AML-193 (cell line): ENCODE measurements around the gene VSTM2L.

Experiments used
- DNase-seq, 2 experiments: peaks; one replicate each; lab custom pipeline; 2025; lab: John Stamatoyannopoulos, UW

The VSTM2L gene

DNA sequence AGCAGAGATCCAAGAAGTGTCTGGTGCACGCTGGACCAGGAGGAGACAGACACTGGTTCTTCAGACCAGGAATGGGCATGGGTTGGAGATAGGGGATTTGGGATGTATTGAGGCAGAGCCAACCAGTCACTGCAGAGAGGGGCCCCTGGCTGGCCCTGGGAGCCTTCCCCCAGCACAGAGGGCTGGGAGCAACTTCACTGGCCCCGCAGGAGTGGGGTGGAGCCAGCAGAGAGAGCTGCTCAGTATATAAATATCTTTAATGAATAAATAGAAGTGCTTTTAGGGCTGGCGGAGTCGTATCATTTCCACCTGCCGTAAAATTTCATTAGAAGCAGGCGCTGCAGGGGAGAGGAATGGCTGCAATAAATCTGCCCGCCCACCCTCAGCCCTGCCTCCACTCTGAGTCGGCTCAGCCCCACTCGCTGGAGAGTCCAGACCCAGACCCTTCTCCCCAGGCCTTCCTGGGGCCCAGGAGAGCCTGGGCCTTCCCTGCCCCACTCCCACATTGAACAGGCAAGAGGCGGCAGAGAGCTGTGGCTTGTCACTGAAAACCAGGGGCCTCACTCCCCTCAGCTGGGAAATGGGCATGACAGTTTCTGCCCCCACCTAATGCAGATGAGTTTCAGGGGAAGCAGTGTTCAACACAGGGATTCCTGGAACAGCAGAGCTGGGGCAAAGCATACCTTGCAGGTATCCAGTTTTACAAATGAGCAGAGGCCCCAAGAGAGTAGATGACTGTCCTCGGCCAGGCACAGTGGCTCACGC is 23.9 kb upstream of the VSTM2L start:
- no peak for DNase-seq

DNA sequence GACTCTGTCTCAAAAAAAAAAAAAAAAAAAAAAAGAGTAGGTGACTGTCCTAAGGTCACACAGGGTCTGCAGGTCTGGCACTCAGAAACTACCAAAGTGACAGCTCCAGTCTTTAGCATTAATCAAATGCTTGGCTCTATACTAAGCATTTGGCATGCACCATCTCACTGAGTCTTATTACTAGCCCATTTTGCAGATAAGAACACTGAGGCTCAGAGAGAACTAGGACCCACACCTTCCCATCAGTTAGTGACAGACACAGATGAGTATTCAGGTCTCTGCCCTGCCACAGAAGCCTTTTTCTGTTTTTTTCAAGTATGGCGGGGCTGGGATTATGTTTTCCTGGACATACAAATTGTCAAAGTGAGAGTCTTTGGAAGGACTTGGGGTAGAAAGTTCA is 23.1 kb upstream of the VSTM2L start:
- no peak for DNase-seq

DNA sequence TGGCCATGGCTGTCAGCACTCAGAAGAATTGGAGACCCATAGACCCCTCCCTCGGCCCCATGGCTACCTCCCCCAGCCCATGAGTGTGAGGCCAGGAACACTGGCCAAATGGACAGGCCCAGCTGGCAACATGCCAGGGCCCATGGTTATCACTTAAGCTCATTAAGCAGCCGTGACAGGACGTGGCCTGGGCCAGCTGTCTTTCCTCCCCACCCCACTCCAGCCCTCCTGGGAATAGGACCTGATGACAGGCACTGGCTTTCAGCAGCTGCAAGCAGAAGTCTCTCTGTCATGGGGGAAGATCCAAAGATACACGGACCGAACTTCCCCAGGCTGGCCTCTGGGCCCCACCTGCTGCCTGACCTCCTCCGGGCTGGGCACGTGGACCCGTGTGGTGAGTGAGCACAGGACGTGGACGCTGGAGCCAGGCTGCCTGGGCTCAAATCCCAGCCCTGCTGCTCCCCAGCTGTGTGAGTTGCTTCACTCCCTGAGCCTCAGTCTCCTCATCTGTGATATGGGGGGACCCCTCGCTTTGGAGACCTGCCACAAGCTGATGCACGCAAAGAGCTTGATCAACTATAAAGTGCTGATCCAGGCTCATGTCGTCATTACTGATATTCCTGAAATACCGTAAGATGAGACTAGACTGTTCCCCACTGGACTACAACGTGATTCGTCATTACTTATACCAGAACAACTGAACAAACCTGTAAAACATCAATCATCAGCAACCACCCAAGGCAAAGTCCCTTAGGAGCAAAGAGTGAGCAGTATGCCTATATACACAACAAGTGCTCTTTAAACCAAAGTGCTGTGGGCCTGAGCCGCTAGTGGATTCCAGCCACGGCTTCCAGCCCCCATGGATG is 22.0 kb upstream of the VSTM2L start:
- no peak for DNase-seq

DNA sequence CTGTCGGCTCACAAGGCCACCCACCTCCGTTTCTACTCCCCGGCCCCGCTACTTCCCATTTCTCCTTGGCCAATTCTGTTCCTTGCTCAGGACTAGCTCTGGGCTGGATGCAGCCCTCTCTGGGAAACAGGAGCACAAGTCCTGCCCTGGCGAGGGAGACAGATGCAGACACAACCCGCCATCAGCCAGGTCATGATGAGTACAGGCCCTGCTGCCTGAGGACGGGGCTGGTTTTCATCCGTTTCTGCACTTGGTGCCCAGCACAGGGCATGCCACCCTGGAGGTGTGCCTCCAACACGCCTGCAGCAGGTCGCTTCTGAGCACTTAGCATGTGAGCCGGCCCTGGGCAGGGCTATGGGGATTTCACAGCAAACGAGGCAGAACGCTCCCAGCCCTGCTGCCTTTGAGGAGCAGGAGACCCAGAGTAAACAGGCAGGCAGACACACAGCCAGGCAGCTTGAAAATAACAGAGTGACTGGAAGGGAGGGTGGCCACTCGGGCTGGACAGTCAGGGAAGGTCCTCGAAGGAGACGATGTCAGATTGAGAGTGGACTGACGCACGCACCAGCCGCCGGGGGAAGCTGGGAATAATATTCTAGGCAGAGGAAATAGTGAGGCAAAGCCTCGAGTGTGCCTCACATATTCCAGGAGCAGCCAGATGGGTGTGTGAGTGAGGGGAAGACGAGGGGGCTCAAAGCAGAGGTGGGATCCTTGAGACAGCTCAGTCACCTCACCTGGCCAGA is 21.2 kb upstream of the VSTM2L start:
- no peak for DNase-seq

DNA sequence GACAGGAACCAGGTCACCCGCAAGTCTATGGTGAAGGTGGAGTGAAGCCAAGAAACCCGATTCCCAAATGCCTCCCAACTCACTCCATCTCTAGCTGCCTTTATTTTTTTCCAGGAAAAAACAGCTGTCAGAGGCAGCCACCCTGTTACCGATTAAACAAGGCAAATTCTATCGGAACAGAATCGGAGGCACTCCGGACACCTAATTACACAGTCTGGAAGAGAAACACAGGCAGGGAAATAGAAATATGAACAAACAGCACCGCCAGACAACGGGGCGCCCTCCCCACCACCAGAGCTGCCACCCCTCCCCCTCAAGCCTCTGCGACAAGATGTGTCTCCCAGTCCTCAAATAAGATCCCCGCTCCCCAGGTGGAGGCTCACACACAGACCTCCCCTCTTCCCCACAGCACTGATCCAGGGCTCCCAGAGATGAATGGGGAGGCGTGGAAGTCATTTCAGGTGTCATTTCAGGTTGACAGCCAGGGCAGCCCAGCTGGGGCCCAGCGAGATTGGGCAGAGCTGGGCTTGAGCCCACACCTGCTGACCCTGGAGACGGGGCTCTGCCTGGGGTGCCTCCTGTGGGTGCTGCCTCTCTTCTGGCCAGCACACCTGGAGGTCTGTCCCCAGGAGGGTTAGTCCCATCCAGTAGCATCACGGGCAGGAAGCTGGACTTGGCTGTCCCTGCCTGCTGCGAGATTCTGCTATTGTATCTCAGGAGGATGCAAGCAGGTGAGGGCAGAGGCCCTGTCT is 19.8 kb upstream of the VSTM2L start:
- no peak for DNase-seq

DNA sequence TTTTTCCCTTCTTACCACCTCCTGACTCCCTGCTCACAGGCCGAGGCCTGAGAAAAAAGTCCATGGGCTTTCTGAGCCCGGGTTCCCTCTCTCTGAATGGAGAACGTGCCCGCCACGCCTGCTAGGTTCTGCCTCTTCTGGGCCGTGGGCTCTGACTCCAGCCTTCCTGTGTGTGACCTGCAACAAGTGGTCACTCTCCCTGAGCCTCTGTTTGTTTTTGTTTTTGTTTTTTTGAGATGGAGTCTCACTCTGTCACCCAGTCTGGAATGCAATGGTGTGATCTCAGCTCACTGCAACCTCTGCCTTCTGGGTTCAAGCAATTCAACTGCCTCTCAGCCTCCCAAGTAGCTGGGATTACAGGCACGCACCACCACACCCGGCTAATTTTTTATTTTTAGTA is 17.9 kb upstream of the VSTM2L start:
- DNase-seq: no peak

DNA sequence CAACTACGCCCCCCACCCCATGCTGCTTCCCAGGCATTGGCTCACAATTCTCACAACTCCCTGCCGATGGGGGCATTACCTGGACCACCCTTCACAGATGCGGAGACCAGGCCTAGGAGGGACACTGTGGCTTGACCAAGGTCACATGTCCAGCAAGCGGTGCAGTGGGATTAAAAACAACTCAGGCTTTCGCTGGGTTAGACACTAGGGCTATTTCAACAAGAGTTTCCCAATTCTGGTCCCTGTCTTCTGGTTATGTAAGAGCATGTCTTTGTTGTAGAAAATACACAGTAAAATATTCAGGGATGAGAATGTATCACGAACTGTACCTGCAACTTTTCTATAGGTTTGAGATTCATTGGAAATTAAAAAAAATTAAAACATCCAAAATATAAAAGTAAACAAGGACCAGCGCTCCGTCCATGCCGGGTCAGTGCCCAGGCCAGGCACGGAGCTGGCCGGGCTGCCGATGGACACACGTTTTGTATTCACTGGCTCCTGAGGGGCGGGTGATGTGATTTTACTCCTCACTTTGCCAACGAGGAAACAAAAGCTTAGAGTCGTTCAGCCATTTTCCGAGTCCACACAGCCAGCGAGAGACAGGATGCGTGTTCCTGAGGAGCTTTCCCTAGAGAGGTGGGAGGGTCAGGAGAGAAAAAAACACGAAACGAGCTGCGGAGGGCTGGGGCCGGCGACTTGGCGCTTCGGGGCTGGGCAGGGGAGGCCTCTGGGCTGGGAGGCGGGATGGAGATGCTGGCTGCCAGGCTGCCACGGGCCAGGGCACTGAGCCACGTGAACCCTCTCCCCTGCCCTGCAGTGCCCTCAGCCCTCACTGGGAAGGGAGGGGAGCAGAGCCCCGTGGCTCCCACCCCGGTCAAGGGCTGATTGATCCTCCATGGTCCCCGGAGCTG is 17.1 kb upstream of the VSTM2L start:
- DNase-seq: no peak

DNA sequence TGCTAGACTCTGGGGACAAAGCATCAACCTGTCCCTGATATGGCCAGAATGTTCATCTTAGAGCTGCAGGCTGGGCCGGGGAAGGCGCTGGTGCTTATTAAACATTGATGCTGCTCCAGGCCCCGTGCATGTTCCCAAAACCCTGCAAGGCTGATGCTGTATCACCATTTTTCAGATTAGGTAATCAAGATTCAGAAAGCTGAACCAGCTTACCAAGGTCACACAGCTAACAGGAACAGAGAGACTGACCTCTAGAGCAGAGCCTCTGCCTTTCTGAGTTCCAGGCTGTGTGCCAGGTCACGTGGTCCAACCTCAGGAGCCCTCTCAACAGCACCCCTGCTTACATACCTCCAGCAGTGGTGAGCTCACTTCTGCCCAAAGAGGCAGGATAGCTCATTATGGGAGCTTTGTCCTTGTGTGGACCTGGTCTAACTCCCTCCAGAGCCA is 16.1 kb upstream of the VSTM2L start:
- DNase-seq: no peak

DNA sequence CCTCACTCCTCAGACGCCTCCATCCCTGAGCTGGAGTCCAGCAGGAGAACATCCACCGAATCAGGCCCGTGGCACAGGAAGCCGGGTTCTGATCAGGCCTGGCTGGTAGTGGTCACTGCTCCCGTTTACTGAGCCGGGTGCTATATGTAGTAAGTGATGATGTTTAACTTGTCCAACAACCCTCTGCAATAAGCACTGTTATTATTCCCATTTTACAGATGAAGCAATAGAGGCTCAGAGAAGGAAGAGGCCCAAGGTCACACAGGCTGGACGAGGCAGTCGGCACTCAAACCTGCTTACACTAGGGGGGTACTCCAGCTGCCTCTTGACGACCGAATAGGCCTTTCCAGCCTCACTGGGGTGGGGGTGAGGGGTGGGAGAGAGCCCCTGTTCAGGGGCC is 14.3 kb upstream of the VSTM2L start:
- DNase-seq: no peak

DNA sequence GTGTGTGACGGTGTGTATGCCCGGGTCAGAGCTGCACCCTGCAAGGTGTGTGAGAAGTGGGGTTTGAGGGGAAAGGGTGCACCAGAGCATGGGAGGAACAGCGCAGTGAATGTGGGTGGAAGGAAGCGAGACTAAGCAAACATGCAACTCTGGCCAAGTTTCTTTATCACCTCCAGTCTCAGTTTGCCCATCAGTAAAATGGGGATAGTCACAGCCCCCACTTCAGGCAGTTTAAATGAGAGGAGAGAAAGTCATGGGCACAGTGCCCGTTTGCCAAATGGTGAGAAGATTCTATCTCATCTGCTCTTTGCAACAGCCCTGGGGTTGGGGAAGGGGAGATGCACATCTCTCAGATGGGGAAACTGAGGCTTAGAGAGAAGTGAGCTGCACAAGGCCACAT is 12.8 kb upstream of the VSTM2L start:
- DNase-seq: no peak

DNA sequence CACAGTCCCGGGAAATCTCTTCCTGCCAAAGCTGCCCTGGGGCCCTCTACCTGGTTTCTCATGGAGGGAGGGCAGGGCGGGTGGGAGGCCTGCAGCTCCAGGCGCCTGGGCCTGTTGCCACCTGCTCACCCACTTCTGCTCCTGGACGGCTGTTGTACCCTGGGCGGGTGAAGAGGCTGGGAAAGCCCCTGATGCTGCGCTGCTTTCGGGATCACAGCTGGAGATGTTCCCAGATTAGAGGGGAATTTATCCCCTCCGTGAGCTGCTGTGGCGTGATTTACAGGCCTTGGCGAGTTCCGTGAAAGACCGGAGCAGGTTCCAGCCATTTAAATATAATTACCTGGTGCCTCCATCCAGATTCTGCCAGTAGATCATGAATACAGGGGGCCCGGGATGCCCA is 12.3 kb upstream of the VSTM2L start:
- DNase-seq: no peak

DNA sequence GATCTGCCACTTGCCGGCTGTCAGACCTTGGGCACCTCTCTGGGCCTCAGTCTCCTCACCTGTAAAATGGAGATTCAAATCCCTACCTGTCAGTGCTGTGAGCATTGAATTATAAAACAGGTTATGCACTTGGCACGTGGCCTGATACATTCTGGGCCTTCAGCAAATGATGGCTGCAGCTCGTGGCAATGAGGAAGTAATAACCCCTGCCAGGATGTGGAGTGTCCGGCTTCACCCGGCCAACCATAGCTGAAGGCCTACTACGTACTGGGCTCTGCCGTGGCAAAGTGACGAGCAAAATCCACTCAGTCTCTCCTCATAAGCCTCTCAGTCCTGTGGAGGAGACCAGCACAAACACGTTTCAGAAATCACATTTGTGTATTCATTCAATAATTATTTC is 10.9 kb upstream of the VSTM2L start:
- no peak for DNase-seq

DNA sequence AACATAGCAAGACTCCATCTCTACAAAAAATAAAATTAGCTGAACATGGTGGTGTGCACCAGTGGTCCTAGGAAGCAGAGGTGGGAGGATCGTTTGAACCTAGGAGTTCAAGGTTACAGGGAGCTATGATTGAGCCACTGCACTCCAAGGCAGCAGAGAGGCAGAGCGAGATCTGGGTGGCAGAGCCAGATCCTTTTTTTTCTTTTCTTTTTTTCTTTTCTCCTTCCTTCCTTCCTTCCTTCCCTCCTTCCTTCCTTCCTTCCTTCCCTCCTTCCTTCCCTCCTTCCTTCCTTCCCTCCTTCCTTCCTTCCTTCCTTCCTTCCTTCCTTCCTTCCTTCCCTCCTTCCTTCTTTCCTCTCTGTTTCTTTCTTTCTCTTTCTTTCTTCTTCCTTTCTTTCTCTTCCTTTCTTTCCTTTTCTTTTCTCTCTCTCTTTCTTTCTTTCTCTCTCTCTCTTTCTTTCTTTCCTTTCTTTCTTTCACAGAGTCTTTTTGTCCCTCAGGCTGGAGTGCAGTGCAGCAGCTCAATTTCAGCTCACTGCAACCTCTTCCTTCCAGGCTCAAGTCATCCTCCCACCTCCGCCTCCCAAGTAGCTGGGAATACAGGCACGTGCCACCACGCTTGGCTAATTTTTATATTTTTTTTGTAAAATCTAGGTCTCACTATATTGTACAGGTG is 9.2 kb upstream of the VSTM2L start:
- no peak for DNase-seq

DNA sequence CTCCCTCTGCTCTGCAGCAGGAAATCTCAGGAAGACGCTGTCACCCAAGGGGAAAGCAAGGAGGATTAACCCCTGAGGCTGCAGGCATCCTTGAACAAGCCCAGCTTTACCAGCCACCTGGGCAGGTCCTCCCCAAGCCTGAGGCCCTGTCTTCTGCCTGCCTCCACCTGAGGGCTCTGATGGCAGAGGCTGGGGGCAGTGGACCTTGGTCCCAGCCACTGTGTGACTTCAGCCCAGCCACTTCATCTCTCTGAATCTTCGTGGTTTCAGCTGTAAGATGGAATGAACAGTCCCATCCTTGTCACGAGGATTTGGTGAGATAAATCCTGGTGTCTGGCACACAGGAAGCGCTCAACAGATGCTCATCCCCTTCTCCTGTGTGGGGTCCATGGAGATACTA is 8.5 kb upstream of the VSTM2L start:
- no peak for DNase-seq

DNA sequence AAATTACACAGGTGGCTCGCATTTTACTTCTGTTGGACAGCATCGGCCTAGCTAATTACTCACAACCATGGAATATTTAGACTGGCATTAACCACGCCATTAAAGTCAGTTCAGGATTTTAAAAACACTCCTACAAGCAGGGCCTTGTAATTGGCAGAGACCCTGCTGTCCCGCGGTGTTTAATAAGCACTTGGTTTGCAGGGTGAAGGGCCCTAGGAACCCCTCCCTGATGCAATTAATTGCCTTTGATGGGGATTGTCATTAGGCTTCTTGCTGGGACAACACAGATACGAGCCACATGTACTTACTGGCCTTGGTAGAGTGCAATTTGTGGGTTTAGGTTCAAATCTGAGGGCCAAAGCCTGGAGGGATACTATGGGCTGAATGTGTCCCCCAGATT is 7.8 kb upstream of the VSTM2L start:
- DNase-seq: no peak

DNA sequence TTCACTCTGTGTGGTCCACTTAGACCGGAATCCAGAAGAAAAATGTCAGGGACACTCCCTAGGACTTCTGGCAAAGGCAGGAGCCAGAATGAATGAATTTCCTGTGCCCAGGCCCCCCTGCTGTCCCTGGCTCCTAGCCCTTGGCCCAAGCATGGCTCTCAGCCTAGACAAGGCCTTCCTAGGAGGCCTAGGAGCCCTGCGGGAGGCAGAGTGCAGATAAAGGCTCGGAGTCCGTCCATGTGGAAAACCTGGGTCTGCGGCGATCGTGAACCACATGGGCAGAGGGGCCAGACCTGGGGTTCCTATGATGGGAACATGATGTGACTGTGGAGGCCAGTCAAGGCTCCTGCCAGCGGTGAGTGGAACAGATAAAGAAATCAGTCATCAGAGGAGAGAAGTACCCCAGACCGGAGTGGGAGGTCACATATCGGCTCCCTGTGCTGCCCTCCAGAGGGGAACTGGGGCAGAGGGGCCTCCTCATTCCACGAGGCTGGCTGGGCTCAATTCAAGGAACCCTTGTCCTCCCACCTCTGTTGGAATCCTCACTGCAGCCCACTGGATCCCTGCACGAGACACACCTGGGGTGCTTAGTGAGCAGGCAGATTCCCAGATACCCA is 5.9 kb upstream of the VSTM2L start:
- DNase-seq: no peak

DNA sequence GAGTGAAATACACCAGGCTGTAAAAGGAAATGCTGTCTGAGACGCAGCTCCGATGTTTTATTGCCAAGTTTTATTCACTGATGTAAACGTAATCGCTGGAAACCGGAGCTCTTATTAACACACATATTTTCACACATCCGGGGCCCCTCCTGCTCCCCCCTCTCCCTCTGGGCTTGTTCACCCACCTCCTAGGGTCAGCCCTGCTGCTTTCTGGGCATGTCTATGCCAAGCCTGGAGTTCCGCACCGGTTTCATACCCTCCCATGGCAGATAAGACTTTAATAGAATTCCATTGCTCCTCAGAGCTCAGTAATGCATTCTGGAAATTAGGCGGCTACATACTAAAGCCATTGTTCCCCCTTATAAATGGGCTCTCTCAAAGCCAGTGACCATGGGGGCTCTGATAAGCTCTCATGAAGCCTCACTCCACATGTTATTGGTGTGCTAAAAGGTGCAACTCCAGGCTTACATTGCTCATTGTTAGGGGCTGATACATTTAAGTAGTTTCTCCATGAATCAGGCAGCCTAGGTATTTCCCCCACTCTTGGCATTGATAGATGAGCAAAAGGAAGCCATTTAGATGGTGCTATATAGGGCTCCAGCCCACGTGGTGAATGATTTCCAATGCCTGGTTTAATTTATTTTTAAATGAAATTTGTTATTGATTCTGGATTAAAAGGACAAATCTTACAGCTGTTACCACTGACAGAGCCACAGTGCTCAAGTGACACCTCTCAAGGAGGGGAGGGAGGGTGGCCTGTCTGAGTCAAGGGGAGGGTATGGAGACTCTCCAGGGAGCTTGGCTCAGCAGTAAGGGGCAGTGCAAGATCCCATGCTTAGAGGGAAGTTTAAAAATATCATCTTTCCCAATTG is 4.5 kb upstream of the VSTM2L start:
- DNase-seq: no peak

DNA sequence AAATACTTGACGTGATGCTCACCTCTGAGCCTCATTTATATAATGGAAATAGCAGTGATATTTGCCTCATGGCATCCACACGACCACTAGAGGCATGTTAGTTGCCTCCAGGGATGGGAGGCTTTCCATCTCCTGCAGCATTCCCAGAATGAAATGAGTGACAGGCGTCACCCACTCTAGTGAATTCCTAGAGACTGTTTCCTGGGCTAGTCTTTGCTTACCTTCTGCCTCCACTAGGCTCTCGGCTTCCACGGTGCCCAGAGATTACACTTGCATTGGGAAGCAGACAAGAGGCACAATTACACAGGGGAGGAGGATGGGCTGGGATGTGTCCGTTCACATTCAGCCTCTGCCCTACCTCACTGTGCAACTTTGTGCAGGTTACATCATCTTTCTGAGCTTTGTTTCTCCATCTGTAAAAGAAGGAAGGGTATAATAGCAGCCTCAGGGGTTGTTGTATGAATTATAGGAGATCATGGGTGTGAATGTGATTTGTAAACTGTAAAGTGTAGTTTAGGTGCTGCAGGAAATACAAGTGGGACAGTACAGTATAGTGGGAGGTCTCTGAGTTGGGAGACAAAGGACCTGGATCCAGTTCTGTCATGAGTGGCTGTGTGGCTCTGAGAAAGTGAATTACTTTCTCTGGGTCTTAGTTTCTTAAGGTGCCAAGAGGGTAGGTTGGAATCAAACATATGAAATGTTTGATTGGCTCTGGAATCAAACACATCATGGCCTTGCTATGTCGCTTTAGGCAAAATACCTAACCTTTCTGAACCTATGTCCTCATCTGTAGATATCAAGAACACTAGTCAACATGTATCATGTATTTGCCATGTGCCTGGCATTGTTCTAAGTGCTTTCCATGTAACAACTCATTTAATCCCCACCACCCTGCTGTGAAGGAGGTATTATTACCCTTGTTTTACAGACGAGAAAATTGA is 3.6 kb upstream of the VSTM2L start:
- DNase-seq: no peak
